Neural progenitor cell (in vitro differentiated cells): ENCODE data around the gene AKIRIN2. TPM values are rescaled to one million over a fixed set of nuclear protein-coding genes. Genes with fewer than 3 reads are reported as not detected.

Source experiments
- DNase-seq: peaks from one replicate; pipeline ENCODE4 v3.0.0-alpha.2; 2016; ENCODE audit warnings: low spot score
- H2AFZ ChIP-seq: fragments of 200-600 bp; sonication (generic); replicated peaks from 2 replicates; pipeline ENCODE4 v1.6.1; 2016; ENCODE audit warnings: antibody characterized with exemption
- H3F3A ChIP-seq: fragments of 200-600 bp; sonication (generic); 2 replicates; pipeline ENCODE4 v1.6.1; 2016; ENCODE audit warnings: antibody characterized with exemption, low read depth
- H3K27ac ChIP-seq: fragments of 200-600 bp; sonication (generic); 2 replicates; pipeline ENCODE4 v1.5.1; 2016; ENCODE audit warnings: mild to moderate bottlenecking
- H3K27me3 ChIP-seq: fragments of 200-600 bp; sonication (generic); 2 replicates; pipeline ENCODE4 v1.6.1; 2016; ENCODE audit warnings: mild to moderate bottlenecking, moderate library complexity
- H3K36me3 ChIP-seq: fragments of 200-600 bp; sonication (generic); 2 replicates; pipeline ENCODE4 v1.5.1; 2016
- H3K4me1 ChIP-seq: fragments of 200-600 bp; sonication (generic); 2 replicates; pipeline ENCODE4 v1.6.1; 2016; ENCODE audit warnings: mixed run types
- H3K4me2 ChIP-seq: fragments of 200-600 bp; sonication (generic); 2 replicates; pipeline ENCODE4 v1.6.1; 2016
- H3K4me3 ChIP-seq: fragments of 200-600 bp; sonication (generic); 2 replicates; pipeline ENCODE4 v1.5.1; 2016
- H3K79me2 ChIP-seq: fragments of 200-600 bp; sonication (generic); 2 replicates; pipeline ENCODE4 v1.6.1; 2016; ENCODE audit warnings: low read depth
- H3K9ac ChIP-seq: fragments of 200-600 bp; sonication (generic); 2 replicates; pipeline ENCODE4 v1.6.1; 2016
- H3K9me3 ChIP-seq: fragments of 200-600 bp; sonication (generic); 2 replicates; pipeline ENCODE4 v1.5.1; 2016; ENCODE audit warnings: low read depth
- H4K20me1 ChIP-seq: fragments of 200-600 bp; sonication (generic); 2 replicates; pipeline ENCODE4 v1.6.1; 2016; ENCODE audit warnings: low read depth
- H3K27ac Mint-ChIP-seq: 3 replicates; pipeline ENCODE4 v1.8.0; 2021; ENCODE audit warnings: mixed read lengths
- H3K27me3 Mint-ChIP-seq: 2 replicates; pipeline ENCODE4 v1.8.0; 2022; ENCODE audit warnings: low read depth, mild to moderate bottlenecking, inconsistent platforms, moderate library complexity, mixed read lengths; ENCODE audit not compliant: insufficient read depth
- H3K36me3 Mint-ChIP-seq: 3 replicates; pipeline ENCODE4 v1.8.0; 2021; ENCODE audit warnings: mixed read lengths
- H3K4me1 Mint-ChIP-seq: 3 replicates; pipeline ENCODE4 v1.8.0; 2021; ENCODE audit warnings: mixed read lengths
- H3K4me3 Mint-ChIP-seq: 3 replicates; pipeline ENCODE4 v1.8.0; 2021; ENCODE audit warnings: mild to moderate bottlenecking, moderate library complexity, mixed read lengths
- H3K9me3 Mint-ChIP-seq: 3 replicates; pipeline ENCODE4 v1.8.0; 2020; ENCODE audit warnings: mixed read lengths
- EZH2 ChIP-seq: fragments of 200-600 bp; sonication (generic); IDR thresholded peaks from 2 replicates; pipeline ENCODE4 v1.6.1; 2017; ENCODE audit warnings: antibody characterized with exemption, mild to moderate bottlenecking, moderate library complexity
- EZH2phosphoT487 ChIP-seq: fragments of 200-600 bp; sonication (generic); IDR thresholded peaks from 2 replicates; pipeline ENCODE4 v1.6.1; 2017; ENCODE audit warnings: antibody characterized with exemption
- total RNA-seq: library from RNA; depleted of rRNA; stranded (reverse); fragments of >200 nt; gene quantifications from 2 replicates; pipeline ENCODE4 v1.2.3, GENCODE V29; 2015; ENCODE audit warnings: low replicate concordance
- TF ChIP-seq, protein P1 (sequence below): fragments of 200-600 bp; sonication (generic); IDR thresholded peaks from 2 replicates; pipeline ENCODE4 v1.5.1; 2017; ENCODE audit warnings: antibody characterized with exemption, mild to moderate bottlenecking

Gene AKIRIN2
- total RNA-seq, 1 donor from 2014 or later: 76.7 TPM

DNA sequence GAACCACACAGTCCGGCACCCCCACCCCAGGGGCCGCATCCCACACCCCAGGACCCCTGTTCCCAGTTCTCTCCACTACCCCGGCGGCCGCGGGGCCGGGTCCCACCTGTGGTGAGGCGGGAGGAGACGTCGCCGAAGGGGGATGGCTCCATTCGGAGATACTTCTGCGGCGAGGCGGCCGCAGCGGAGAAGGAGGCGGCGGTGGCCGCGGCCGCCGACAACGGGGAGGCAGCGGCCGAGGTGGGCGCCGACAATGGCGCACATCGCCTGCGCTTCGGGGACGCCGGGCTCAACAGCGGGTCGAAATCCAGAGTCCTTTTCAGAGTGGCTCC lies 723 bp downstream of the AKIRIN2 start:
- Histone ChIP-seq H3K9me3 (no peaks in the 10 kb centered on the region), H3K36me3 (no peaks in the 10 kb centered on the region), H3K27me3 (no peaks in the 10 kb centered on the region), H3K4me2 (peak overlapping the region; percentile 86), H3F3A (peaks cover 22% of the 10 kb centered on the region), H3K79me2 (peaks cover 58% of the 10 kb centered on the region), H2AFZ (no peak overlapping the region), H3K4me3 (peak overlapping the region; percentile 93), H4K20me1 (peaks cover 54% of the 10 kb centered on the region), H3K9ac (peak overlapping the region; percentile 93), H3K27ac (peak overlapping the region; percentile 93), H3K4me1 (peaks cover 20% of the 10 kb centered on the region)
- TF ChIP-seq EZH2phosphoT487 (no peak), EZH2 (no peak)
- TF ChIP-seq, protein P1, sequence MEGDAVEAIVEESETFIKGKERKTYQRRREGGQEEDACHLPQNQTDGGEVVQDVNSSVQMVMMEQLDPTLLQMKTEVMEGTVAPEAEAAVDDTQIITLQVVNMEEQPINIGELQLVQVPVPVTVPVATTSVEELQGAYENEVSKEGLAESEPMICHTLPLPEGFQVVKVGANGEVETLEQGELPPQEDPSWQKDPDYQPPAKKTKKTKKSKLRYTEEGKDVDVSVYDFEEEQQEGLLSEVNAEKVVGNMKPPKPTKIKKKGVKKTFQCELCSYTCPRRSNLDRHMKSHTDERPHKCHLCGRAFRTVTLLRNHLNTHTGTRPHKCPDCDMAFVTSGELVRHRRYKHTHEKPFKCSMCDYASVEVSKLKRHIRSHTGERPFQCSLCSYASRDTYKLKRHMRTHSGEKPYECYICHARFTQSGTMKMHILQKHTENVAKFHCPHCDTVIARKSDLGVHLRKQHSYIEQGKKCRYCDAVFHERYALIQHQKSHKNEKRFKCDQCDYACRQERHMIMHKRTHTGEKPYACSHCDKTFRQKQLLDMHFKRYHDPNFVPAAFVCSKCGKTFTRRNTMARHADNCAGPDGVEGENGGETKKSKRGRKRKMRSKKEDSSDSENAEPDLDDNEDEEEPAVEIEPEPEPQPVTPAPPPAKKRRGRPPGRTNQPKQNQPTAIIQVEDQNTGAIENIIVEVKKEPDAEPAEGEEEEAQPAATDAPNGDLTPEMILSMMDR: no peak
- Mint-ChIP-seq H3K4me1 (peaks cover 28% of the 10 kb centered on the region), H3K9me3 (no peaks in the 10 kb centered on the region), H3K27ac (peak overlapping the region; percentile 92), H3K4me3 (peak overlapping the region; percentile 99), H3K36me3 (peaks cover 8% of the 10 kb centered on the region), H3K27me3 (no peaks in the 10 kb centered on the region)
- peak; percentile 54 for DNase-seq

DNA sequence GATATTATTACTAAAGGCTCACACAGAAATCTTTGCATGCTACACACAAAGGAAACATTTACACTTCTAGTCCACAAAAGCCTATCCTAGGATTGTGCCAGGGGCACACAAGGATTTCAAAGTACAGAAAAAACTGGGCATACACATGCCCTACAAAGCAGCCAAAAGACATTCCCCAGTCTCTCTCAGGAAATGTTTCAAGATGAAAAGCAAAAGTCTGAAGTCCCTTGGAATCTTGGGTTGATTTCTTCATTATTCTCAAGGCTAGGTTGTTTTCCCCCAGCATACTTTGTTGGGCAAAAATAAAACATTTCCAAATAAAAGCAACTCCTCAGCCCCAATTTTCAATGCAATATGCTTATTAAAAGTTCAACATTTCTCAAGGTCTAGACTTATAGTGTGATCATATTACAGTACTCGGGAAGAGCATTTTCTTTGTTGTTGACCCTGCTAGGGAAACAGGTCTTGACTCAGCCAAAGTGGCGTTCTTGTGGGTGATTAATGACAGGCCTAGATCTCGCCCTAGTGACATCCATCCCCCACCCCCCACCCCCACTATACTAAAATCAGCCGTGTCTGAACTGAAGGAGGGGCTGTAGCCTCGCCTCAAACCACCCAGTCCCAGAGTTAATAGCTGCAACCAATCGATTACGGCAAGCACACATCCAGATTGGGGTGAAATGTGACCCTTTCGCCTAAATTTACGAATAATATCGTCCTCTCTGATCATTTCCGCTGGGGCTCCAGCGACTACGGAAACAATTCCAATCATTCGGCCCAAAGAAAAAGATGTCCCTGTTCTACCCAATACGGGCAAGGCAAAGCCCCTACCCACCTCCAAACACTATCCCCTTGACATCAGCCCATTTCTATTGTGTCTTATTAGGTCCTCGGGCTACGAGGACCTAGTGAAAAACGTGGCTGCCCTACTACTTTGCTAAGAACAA lies 1.4 kb downstream of the AKIRIN2 start:
- peaks cover 27% of the 10 kb centered on the region for H3F3A ChIP-seq
- H3K9me3 ChIP-seq: no peaks in the 10 kb centered on the region
- peaks cover 64% of the 10 kb centered on the region for H3K79me2 ChIP-seq
- H3K27ac Mint-ChIP-seq: peak overlapping the region; percentile 92
- H3K4me3 Mint-ChIP-seq: peak overlapping the region; percentile 99
- H3K4me1 ChIP-seq: peaks cover 26% of the 10 kb centered on the region
- peaks cover 8% of the 10 kb centered on the region for H3K36me3 Mint-ChIP-seq
- peak overlapping the region; percentile 93 for H3K27ac ChIP-seq
- no peaks in the 10 kb centered on the region for H3K27me3 ChIP-seq
- H3K9ac ChIP-seq: peak overlapping the region; percentile 93
- DNase-seq: peak; percentile 55
- H3K9me3 Mint-ChIP-seq: no peaks in the 10 kb centered on the region
- peak overlapping the region; percentile 93 for H3K4me3 ChIP-seq
- H3K36me3 ChIP-seq: no peaks in the 10 kb centered on the region
- H3K4me1 Mint-ChIP-seq: peaks cover 31% of the 10 kb centered on the region
- H2AFZ ChIP-seq: no peak overlapping the region
- TF ChIP-seq, protein P1: no peak
- TF ChIP-seq EZH2phosphoT487: no peak
- no peak for TF ChIP-seq EZH2
- H3K27me3 Mint-ChIP-seq: no peaks in the 10 kb centered on the region
- H4K20me1 ChIP-seq: peaks cover 60% of the 10 kb centered on the region
- peak overlapping the region; percentile 86 for H3K4me2 ChIP-seq

DNA sequence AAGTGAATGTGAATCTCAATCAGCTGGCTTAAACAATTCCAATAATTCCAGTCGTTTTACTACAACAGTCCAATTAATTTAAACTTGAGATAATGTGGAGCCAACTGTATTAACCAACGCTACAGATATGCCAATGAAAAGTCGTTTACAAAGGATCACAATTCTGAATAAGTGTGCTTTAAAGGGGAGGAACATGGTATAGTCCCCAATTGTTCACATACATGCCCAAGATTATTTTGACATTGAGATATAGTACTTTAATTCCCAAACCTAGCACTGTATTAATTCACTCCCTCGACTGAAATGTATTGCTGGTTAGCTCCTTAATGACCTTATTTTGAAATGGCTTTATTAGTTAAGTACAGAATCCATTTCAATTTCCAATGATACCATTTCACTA lies 2.5 kb downstream of the AKIRIN2 start:
- H3K36me3 Mint-ChIP-seq: peaks cover 8% of the 10 kb centered on the region
- TF ChIP-seq, protein P1: no peak
- TF ChIP-seq EZH2phosphoT487 (no peak), EZH2 (no peak)
- peaks cover 34% of the 10 kb centered on the region for H3K4me1 Mint-ChIP-seq
- Histone ChIP-seq H3F3A (peaks cover 27% of the 10 kb centered on the region), H3K4me2 (peak overlapping the region; percentile 86), H3K36me3 (no peaks in the 10 kb centered on the region), H3K79me2 (peaks cover 75% of the 10 kb centered on the region), H4K20me1 (peaks cover 71% of the 10 kb centered on the region), H3K9me3 (no peaks in the 10 kb centered on the region), H2AFZ (no peak overlapping the region), H3K27me3 (no peaks in the 10 kb centered on the region), H3K9ac (peak overlapping the region; percentile 93), H3K4me3 (peak overlapping the region; percentile 93), H3K4me1 (peaks cover 36% of the 10 kb centered on the region), H3K27ac (no peak overlapping the region)
- no peak overlapping the region for H3K27ac Mint-ChIP-seq
- H3K4me3 Mint-ChIP-seq: peak overlapping the region; percentile 99
- no peaks in the 10 kb centered on the region for H3K27me3 Mint-ChIP-seq
- DNase-seq: no peak
- H3K9me3 Mint-ChIP-seq: no peaks in the 10 kb centered on the region
